PC-9 (cell line): Measurements from ENCODE around the gene MB. TPM values are rescaled to one million over a fixed set of nuclear protein-coding genes. Genes with fewer than 3 reads are reported as not detected.
A peak's percentile ranks its signal among the peaks of the same experiment; 100 is the strongest.

Source experiments
- BruUV-seq: library from RNA; stranded (reverse); fragments of 400-500 nt; replicated peaks from 2 replicates; lab custom pipeline; 2021; lab: Mats Ljungman, UMichigan
- CTCF ChIA-PET: fragments of 300-600 bp; sonication (Branson Sonifier 250); formaldehyde crosslinking; loops from one replicate; lab custom pipeline; 2022; ENCODE audit warnings: antibody characterized with exemption; lab: Charles Lee
- POLR2A ChIA-PET: fragments of 300-600 bp; sonication (Branson Sonifier 250); formaldehyde crosslinking; loops from one replicate; lab custom pipeline; 2022; ENCODE audit warnings: antibody characterized with exemption; ENCODE audit not compliant: unreplicated experiment; lab: Charles Lee
- DNase-seq, 2 experiments: peaks; one replicate each; pipeline versions ENCODE4 v3.0.0 to v3.0.0-alpha.2; 2015 to 2022; ENCODE audit warnings: mixed read lengths in 1 of 2
- H2AFZ ChIP-seq: fragments of 200-600 bp; sonication (generic); 2 replicates; pipeline ENCODE4 v1.8.1; 2017; ENCODE audit warnings: antibody characterized with exemption
- H3F3A ChIP-seq: fragments of 200-600 bp; sonication (generic); 2 replicates; pipeline ENCODE4 v1.8.1; 2017; ENCODE audit warnings: antibody characterized with exemption, mild to moderate bottlenecking, low read depth; ENCODE audit not compliant: insufficient read depth
- H3K27ac ChIP-seq: fragments of 200-600 bp; sonication (generic); 2 replicates; pipeline ENCODE4 v1.6.1; 2016; ENCODE audit warnings: mixed run types
- H3K27me3 ChIP-seq: fragments of 200-600 bp; sonication (generic); 2 replicates; pipeline ENCODE4 v1.6.1; 2016; ENCODE audit warnings: low read depth, mixed run types; ENCODE audit not compliant: insufficient read depth
- H3K36me3 ChIP-seq: fragments of 200-600 bp; sonication (generic); 2 replicates; pipeline ENCODE4 v1.6.1; 2016; ENCODE audit warnings: low read depth, mixed run types
- H3K4me1 ChIP-seq: fragments of 200-600 bp; sonication (generic); replicated peaks from 2 replicates; pipeline ENCODE4 v1.6.1; 2016; ENCODE audit warnings: mixed run types; ENCODE audit not compliant: insufficient read depth
- H3K4me2 ChIP-seq: fragments of 200-600 bp; sonication (generic); 2 replicates; pipeline ENCODE4 v1.6.1; 2017; ENCODE audit warnings: mixed run types
- H3K4me3 ChIP-seq: fragments of 200-600 bp; sonication (generic); 2 replicates; pipeline ENCODE4 v1.6.1; 2016; ENCODE audit warnings: mixed run types
- H3K79me2 ChIP-seq: fragments of 200-600 bp; sonication (generic); 2 replicates; pipeline ENCODE4 v1.6.1; 2017; ENCODE audit warnings: low read depth, mixed run types
- H3K9me2 ChIP-seq: fragments of 200-600 bp; sonication (generic); 2 replicates; pipeline ENCODE4 v1.8.1; 2017; ENCODE audit warnings: mild to moderate bottlenecking; ENCODE audit not compliant: insufficient read depth
- H3K9me3 ChIP-seq: fragments of 200-600 bp; sonication (generic); 2 replicates; pipeline ENCODE4 v1.8.1; 2016; ENCODE audit warnings: low read depth; ENCODE audit not compliant: insufficient read depth
- H4K20me1 ChIP-seq: fragments of 200-600 bp; sonication (generic); 2 replicates; pipeline ENCODE4 v1.8.1; 2017; ENCODE audit not compliant: insufficient read depth
- EZH2 ChIP-seq: fragments of 200-600 bp; sonication (generic); IDR thresholded peaks from 2 replicates; pipeline ENCODE4 v1.8.0; 2017; ENCODE audit warnings: antibody characterized with exemption, low read depth
- intact Hi-C: fragments of 100-400 bp; cut with micrococcal nuclease; formaldehyde crosslinking; loops from one replicate; pipeline ENCODE4 v1.10.0; 2022; ENCODE audit not compliant: unreplicated experiment
- total RNA-seq: library from RNA; stranded (reverse); gene quantifications from 2 replicates; pipeline ENCODE4 v1.2.3, GENCODE V29; 2021
- TF ChIP-seq, protein P1 (sequence below): fragments of 200-600 bp; sonication (generic); conservative IDR thresholded peaks from 2 replicates; pipeline ENCODE4 v1.6.1; 2017; ENCODE audit warnings: mixed run types, antibody characterized with exemption, mild to moderate bottlenecking, moderate library complexity

MB gene
- total RNA-seq, 1 experiment from 2014 or later = 5.0 TPM

DNA sequence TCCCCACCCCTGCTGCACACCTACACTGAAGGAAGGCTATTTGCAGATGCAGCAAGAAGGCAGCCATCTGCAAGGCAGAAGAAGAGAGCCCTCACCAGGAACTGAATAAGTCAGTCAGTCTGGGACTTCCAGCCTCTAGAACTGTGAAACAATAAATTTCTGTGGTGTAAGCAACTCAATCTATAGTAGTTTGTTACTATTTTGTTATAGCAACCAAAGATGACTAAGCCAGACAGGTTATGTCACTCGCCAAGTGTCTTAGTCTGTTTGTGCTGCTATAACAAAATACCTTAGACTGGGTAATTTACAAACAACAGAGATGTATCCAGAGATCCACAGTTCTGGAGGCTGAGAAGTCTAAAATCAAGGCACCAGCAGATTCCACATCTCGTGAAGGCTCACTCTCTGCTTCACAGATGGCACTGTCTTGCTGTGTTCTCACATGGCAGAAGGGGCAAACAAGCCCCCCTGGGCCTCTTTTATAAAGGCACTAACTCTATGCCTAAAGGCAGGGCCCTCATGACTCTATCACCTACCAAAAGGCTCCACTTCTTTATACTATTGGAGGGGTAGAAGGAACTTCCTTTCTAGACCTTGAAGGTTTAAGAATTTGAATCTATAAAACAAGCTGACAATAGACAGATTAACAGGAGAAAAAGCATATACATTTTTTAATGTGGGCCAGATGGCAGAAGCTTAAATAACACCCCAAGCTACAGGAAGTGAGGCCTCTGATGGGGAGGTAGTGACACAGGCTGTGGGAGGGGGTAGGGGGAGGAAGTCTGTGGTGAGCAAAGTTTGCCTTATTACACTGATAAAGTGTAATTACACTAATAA lies 43.4 kb upstream of the MB start:
- Histone ChIP-seq H3K36me3 (peaks cover 63% of the 10 kb centered on the region), H3K27ac (no peak overlapping the region), H2AFZ (no peak overlapping the region), H3K9me2 (no peaks in the 10 kb centered on the region), H3K4me1 (peaks cover 17% of the 10 kb centered on the region), H3K4me2 (no peak overlapping the region), H3K27me3 (no peaks in the 10 kb centered on the region), H3K79me2 (peaks cover 6% of the 10 kb centered on the region; the same call in 1 of the 2 replicates), H3K4me3 (no peak overlapping the region), H4K20me1 (no peaks in the 10 kb centered on the region), H3K9me3 (peaks cover 24% of the 10 kb centered on the region), H3F3A (peaks cover 12% of the 10 kb centered on the region)
- intact Hi-C loops = no loop called here
- CTCF ChIA-PET = no interaction called here
- POLR2A ChIA-PET = interaction anchor here (0.6 kb wide), 1 partner anchor 39 kb away, joined by 4 read pairs; no protein-coding TSS in a partner anchor
- peak in 1 of 2 experiments; percentile 47 for DNase-seq
- no peak for TF ChIP-seq EZH2
- TF ChIP-seq, protein P1, sequence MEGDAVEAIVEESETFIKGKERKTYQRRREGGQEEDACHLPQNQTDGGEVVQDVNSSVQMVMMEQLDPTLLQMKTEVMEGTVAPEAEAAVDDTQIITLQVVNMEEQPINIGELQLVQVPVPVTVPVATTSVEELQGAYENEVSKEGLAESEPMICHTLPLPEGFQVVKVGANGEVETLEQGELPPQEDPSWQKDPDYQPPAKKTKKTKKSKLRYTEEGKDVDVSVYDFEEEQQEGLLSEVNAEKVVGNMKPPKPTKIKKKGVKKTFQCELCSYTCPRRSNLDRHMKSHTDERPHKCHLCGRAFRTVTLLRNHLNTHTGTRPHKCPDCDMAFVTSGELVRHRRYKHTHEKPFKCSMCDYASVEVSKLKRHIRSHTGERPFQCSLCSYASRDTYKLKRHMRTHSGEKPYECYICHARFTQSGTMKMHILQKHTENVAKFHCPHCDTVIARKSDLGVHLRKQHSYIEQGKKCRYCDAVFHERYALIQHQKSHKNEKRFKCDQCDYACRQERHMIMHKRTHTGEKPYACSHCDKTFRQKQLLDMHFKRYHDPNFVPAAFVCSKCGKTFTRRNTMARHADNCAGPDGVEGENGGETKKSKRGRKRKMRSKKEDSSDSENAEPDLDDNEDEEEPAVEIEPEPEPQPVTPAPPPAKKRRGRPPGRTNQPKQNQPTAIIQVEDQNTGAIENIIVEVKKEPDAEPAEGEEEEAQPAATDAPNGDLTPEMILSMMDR = no peak
- BruUV-seq = no TSS peak

GRCh38 chr22:35657571-35658312 lies 40.6 kb upstream of the MB start:
- POLR2A ChIA-PET = no interaction called here
- CTCF ChIA-PET = no interaction called here
- intact Hi-C loops = no loop called here

More at GRCh38 chr22:35657571-35658312, 40.6 kb upstream of the MB start:
- Histone ChIP-seq H3K9me2 (no peaks in the 10 kb centered on the region), H3K36me3 (peaks cover 64% of the 10 kb centered on the region), H3K27ac (no peak overlapping the region), H3F3A (peaks cover 12% of the 10 kb centered on the region), H3K79me2 (peaks cover 6% of the 10 kb centered on the region; the same call in 1 of the 2 replicates), H3K27me3 (no peaks in the 10 kb centered on the region), H3K9me3 (peaks cover 8% of the 10 kb centered on the region; the same call in 1 of the 2 replicates), H2AFZ (no peak overlapping the region), H4K20me1 (no peaks in the 10 kb centered on the region), H3K4me3 (no peak overlapping the region), H3K4me2 (no peak overlapping the region), H3K4me1 (peaks cover 18% of the 10 kb centered on the region)
- TF ChIP-seq EZH2 = no peak
- TF ChIP-seq, protein P1 = no peak
- no peak for DNase-seq
- no TSS peak for BruUV-seq
